Stimulated activated CD4-positive, alpha-beta T cell treated with anti-CD3 and anti-CD28 coated beads, TNF-alpha, amount 100 ng/mL, for 24 hours (primary cell): ENCODE results near the gene DIP2A.

Source experiments
- DNase-seq, 3 experiments: peaks; one replicate each; pipeline ENCODE4 v3.0.0-alpha.2; 2020; ENCODE audit warnings: low read depth in 3 of 3

The DIP2A gene

GRCh38 chr21:46480466-46480865, 21.8 kb downstream of the DIP2A start:
- no peak for DNase-seq

- DNase-seq = no peak
Measured at GRCh38 chr21:46482225-46482845, 23.6 kb downstream of the DIP2A start.

- DNase-seq = no peak
Measured at GRCh38 chr21:46482846-46483231, 24.1 kb downstream of the DIP2A start.

GRCh38 chr21:46483300-46484295, 24.9 kb downstream of the DIP2A start:
- no peak for DNase-seq

- no peak for DNase-seq
Measured at GRCh38 chr21:46486481-46487126, 27.9 kb downstream of the DIP2A start.

GRCh38 chr21:46489162-46489663, 30.5 kb downstream of the DIP2A start:
- no peak for DNase-seq

- no peak for DNase-seq
Measured at GRCh38 chr21:46489800-46490199, 31.1 kb downstream of the DIP2A start.

- no peak for DNase-seq
Measured at GRCh38 chr21:46491553-46491952, 32.9 kb downstream of the DIP2A start.

- no peak for DNase-seq
Measured at GRCh38 chr21:46492851-46493250, 34.2 kb downstream of the DIP2A start.

- no peak for DNase-seq
Measured at GRCh38 chr21:46493828-46494227, 35.1 kb downstream of the DIP2A start.

GRCh38 chr21:46498335-46499050, 39.8 kb downstream of the DIP2A start:
- no peak for DNase-seq

GRCh38 chr21:46500224-46500861, 41.7 kb downstream of the DIP2A start:
- DNase-seq = no peak

- no peak for DNase-seq
Measured at GRCh38 chr21:46503922-46504550, 45.3 kb downstream of the DIP2A start.

- no peak for DNase-seq
Measured at GRCh38 chr21:46504666-46505065, 46.0 kb downstream of the DIP2A start.

GRCh38 chr21:46507562-46507961, 48.9 kb downstream of the DIP2A start:
- no peak for DNase-seq

- no peak for DNase-seq
Measured at GRCh38 chr21:46509741-46510502, 51.2 kb downstream of the DIP2A start.

- no peak for DNase-seq
Measured at GRCh38 chr21:46515109-46515508, 56.4 kb downstream of the DIP2A start.

GRCh38 chr21:46516068-46516467, 57.4 kb downstream of the DIP2A start:
- no peak for DNase-seq

- no peak for DNase-seq
Measured at GRCh38 chr21:46517361-46517760, 58.7 kb downstream of the DIP2A start.
